Ascending aorta (tissue), 2 donors: ENCODE data around the gene ALAS1. TPM values are rescaled to one million over a fixed set of nuclear protein-coding genes. Genes with fewer than 3 reads are reported as not detected.

ENCODE experiments used
- DNase-seq, 2 donors: peaks; one replicate each; pipeline ENCODE4 v3.0.0-alpha.2; 2019; ENCODE audit warnings: low spot score in 2 of 2
- H3K27ac ChIP-seq, 2 donors: fragments of 200-600 bp; sonication (generic); one replicate each; pipeline ENCODE4 v1.5.1; 2016 to 2017; ENCODE audit warnings: mild to moderate bottlenecking in 1 of 2
- H3K27me3 ChIP-seq: fragments of 200-600 bp; sonication (generic); one replicate; pipeline ENCODE4 v1.5.1; 2017
- H3K36me3 ChIP-seq, 2 donors: fragments of 200-600 bp; sonication (generic); one replicate each; pipeline ENCODE4 v1.5.1; 2016
- H3K4me1 ChIP-seq, 2 donors: fragments of 200-600 bp; sonication (generic); one replicate each; pipeline ENCODE4 v1.5.1; 2016 to 2017; ENCODE audit warnings: mild to moderate bottlenecking in 1 of 2
- H3K4me3 ChIP-seq, 2 donors: fragments of 200-600 bp; sonication (generic); one replicate each; pipeline ENCODE4 v1.5.1; 2016 to 2017; ENCODE audit warnings: mild to moderate bottlenecking in 1 of 2
- H3K9me3 ChIP-seq, 2 donors: fragments of 200-600 bp; sonication (generic); one replicate each; pipeline ENCODE4 v1.5.1; 2016
- intact Hi-C: fragments of 100-400 bp; cut with DNase I; formaldehyde crosslinking; loops from one replicate; pipeline ENCODE4 v1.15.1; 2023
- total RNA-seq: library from RNA; depleted of rRNA; stranded (reverse); fragments of >200 nt; gene quantifications from one replicate; pipeline ENCODE4 v1.1.0, GENCODE V29; 2016
- TF ChIP-seq, protein P1 (sequence below), 3 experiments: fragments of 200-600 bp in 2 of 3; fragments of 450-650 bp in 1 of 3; sonication (generic) in 2 of 3; IDR thresholded peaks; one replicate each; pipeline ENCODE4 v1.5.1; 2016 to 2019; ENCODE audit warnings: antibody characterized with exemption in 3 of 3, mild to moderate bottlenecking in 1 of 3, moderate library complexity in 1 of 3

ALAS1 gene
- total RNA-seq, 1 donor from 2014 or later, result 58.3 TPM

DNA sequence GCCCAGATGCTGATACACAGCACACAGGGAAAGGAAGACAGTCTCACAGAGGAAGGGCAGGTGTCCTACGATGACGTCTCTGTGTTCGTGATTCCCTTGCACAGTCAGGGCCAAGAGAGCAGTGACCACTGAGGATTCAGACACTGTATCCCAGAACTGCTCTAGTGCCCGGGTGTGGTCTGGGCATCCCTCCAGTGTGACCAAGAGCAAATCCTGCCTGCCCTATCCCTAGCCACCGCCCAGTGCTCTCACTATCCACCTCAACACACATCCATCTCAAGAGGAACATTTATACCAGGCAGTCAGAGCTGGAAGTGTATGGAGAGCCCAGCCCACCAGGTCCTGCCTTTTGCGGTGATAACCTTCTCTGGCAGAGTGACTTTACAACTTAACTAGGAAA is 51.7 kb downstream of the ALAS1 start:
- Histone ChIP-seq H3K4me3 (no peak overlapping the region), H3K9me3 (no peaks in the 10 kb centered on the region), H3K4me1 (peaks cover 0 to 9% of the 10 kb centered on the region in 2 donors), H3K27ac (no peak overlapping the region), H3K27me3 (no peaks in the 10 kb centered on the region), H3K36me3 (peaks cover 42 to 44% of the 10 kb centered on the region in 2 donors)
- TF ChIP-seq, protein P1, sequence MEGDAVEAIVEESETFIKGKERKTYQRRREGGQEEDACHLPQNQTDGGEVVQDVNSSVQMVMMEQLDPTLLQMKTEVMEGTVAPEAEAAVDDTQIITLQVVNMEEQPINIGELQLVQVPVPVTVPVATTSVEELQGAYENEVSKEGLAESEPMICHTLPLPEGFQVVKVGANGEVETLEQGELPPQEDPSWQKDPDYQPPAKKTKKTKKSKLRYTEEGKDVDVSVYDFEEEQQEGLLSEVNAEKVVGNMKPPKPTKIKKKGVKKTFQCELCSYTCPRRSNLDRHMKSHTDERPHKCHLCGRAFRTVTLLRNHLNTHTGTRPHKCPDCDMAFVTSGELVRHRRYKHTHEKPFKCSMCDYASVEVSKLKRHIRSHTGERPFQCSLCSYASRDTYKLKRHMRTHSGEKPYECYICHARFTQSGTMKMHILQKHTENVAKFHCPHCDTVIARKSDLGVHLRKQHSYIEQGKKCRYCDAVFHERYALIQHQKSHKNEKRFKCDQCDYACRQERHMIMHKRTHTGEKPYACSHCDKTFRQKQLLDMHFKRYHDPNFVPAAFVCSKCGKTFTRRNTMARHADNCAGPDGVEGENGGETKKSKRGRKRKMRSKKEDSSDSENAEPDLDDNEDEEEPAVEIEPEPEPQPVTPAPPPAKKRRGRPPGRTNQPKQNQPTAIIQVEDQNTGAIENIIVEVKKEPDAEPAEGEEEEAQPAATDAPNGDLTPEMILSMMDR (IDR thresholded peaks at IDR 0.05), result no peak
- DNase-seq, result peak in 1 of 2 donors; percentile 61
- intact Hi-C loops, result no loop called here

DNA sequence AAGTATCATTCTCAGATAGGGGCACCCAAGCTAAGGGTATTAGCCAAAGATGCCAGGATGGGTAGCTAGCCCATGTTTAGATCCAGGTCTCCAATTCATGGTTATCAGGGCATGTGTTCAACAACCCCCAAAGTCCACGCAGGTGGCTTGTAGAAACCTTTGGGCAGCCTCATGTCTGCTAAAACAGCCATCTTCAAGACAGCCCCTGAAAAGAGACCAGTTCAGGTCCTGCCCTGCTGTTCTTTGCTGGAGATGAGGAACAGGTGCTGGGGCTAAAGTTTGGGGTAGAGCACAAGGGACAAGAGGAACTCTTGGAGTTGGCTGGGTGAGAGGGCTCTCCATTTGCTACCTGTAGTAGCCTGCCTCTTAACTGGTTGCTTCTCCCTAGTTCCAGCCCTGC is 52.2 kb downstream of the ALAS1 start:
- H3K9me3 ChIP-seq, result no peaks in the 10 kb centered on the region
- peaks cover 45 to 47% of the 10 kb centered on the region in 2 donors for H3K36me3 ChIP-seq
- intact Hi-C loops, result no loop called here
- H3K27ac ChIP-seq, result no peak overlapping the region
- H3K4me3 ChIP-seq, result no peak overlapping the region
- peak in 1 of 2 donors; percentile 52 for DNase-seq
- peaks cover 0 to 6% of the 10 kb centered on the region in 2 donors for H3K4me1 ChIP-seq
- TF ChIP-seq, protein P1 (IDR thresholded peaks at IDR 0.05), result no peak
- no peaks in the 10 kb centered on the region for H3K27me3 ChIP-seq

DNA sequence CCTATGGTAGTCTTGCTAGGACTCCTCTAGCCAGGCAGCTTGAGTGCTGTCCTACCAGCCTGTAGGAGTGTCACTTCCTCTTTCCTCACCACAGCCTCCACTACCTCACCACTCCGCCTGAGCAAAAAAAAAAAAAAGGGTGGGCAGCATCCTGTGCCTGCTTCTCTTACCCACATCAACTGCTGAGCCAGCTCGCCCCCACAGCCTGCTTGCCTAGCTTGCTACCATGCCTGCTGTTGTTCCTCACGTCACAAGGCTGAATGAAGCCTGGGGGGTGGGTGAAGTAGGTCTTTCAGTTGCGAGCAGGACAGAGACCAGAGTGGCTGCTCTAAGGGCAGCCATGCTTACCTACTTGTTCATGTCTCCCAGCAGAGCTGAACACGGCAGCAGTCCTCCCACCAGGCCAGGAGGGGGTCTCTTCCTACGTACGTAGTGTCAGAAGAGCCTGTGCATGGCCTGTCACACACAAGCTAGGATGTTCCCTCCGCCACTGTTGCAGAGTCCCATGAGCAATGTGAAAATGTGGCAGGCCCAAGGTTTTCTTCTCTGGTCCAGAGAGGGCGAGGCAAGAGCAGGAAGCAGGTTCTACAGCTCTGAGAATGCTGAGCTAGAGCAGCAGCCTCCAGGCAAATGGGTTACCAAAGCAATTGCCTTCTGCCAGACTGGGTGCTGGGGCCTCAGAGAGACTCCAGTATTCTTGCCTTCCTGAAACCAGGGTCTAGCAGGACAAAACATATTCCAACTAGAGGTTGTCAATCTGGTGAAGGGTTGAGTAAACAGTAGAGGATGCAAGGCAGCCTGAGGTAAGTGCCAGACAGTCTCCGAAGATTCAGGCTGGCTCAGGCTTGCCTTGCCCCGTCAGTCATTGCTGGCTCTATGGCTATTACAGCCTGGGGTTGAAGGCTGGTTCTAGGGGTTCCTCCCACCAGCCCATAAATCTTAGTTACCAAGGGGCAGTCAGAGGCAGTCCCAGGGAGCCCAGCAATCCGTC is 55.6 kb downstream of the ALAS1 start:
- no peaks in the 10 kb centered on the region for H3K4me1 ChIP-seq
- H3K27ac ChIP-seq, result peak overlapping the region; percentile 35 to 48
- peaks cover 78 to 82% of the 10 kb centered on the region in 2 donors for H3K36me3 ChIP-seq
- H3K27me3 ChIP-seq, result no peaks in the 10 kb centered on the region
- intact Hi-C loops, result no loop called here
- no peaks in the 10 kb centered on the region for H3K9me3 ChIP-seq
- TF ChIP-seq, protein P1 (IDR thresholded peaks at IDR 0.05), result no peak
- no peak for DNase-seq
- H3K4me3 ChIP-seq, result no peak overlapping the region

DNA sequence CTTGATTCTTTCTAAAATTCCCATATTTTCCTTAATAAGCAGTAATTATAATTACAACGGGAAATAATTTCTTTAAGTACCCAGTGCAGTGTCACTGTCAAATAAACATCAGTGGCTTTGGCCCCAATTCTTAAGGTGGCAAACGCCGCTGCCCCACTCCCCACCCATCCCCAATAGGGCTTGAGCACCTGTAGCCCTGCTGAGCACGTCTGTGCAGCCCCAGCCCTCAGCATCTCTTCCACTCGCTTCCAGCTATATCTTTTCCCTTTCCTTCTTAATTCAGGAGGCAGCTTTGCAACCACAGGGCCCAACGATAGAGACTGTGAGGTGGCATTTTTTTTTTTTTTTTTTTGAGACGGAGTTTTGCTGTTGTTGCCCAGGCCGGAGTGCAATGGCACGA is 56.6 kb downstream of the ALAS1 start:
- Histone ChIP-seq H3K4me1 (no peaks in the 10 kb centered on the region), H3K27me3 (no peaks in the 10 kb centered on the region), H3K4me3 (no peak overlapping the region), H3K27ac (no peak overlapping the region), H3K9me3 (no peaks in the 10 kb centered on the region), H3K36me3 (peaks cover 82 to 92% of the 10 kb centered on the region in 2 donors)
- intact Hi-C loops, result no loop called here
- TF ChIP-seq, protein P1 (IDR thresholded peaks at IDR 0.05), result no peak
- peak in 1 of 2 donors; percentile 53 for DNase-seq

DNA sequence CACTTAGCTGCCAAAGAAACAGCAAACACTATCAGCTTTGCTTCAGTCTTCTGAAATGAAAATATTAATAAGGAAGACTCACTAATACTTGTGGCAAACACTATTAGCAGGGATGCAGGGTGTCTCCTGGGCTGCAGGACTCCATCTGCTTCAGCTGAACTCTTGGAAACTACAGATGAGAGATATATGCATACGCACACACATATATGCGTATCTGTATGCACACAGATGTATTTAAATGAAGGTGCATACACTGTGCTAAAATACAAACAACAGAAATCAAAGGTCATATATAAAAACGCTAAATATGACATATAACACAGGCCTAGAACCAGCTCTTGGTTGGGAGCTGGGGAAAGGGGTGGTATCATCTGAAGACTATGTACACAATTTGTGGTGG is 58.2 kb downstream of the ALAS1 start:
- TF ChIP-seq, protein P1 (IDR thresholded peaks at IDR 0.05), result no peak
- no peak overlapping the region for H3K27ac ChIP-seq
- H3K4me1 ChIP-seq, result no peaks in the 10 kb centered on the region
- no peaks in the 10 kb centered on the region for H3K27me3 ChIP-seq
- H3K9me3 ChIP-seq, result no peaks in the 10 kb centered on the region
- no peak for DNase-seq
- intact Hi-C loops, result no loop called here
- H3K36me3 ChIP-seq, result peaks cover 86 to 97% of the 10 kb centered on the region in 2 donors
- H3K4me3 ChIP-seq, result no peak overlapping the region
